ENCODE measurements around the gene SENP2. TPM values are rescaled to one million over a fixed set of nuclear protein-coding genes. Genes with fewer than 3 reads are reported as not detected.
"Not testable (repeated sequence)": the region's sequence is repeated elsewhere in the genome, so short reads cannot be mapped to it uniquely, and the experiment has no call there.

Gene SENP2
- total RNA-seq: 10 to 100 TPM; 31.4 to 32.4 TPM

- ATAC-seq (ENCODE audit: low read depth): peak; percentile 97
Measured at GRCh38 chr3:185585859-185586685, at the start of gene SENP2. Gene SENP2 (plus strand): TSS chr3:185586295. CDS start chr3:185586414, 119 bp downstream.

GRCh38 chr3:185537369-185537970, 48.6 kb upstream of the SENP2 start:
- Mint-ChIP-seq H3K9me3 (peaks cover 1% of the 10 kb centered on the region), H3K36me3 (peaks cover 2% of the 10 kb centered on the region), H3K4me1 (peaks cover 9% of the 10 kb centered on the region), H3K4me3 (peak overlapping the region; percentile 71), H3K27me3 (peaks cover 6% of the 10 kb centered on the region), H3K27ac (peak overlapping the region; percentile 81)
- POLR2A ChIA-PET: no interaction called here
- no peak for DNase-seq
- ATAC-seq (ENCODE audit: low read depth): peak; percentile 99

More at GRCh38 chr3:185585859-185586685, at the start of gene SENP2:
- Mint-ChIP-seq H3K27ac (peak within 1 kb of the TSS; percentile 91), H3K9me3 (no peaks in the 10 kb centered on the region), H3K4me3 (peak within 1 kb of the TSS; percentile 85), H3K36me3 (peaks cover 6% of the 10 kb centered on the region), H3K4me1 (peaks cover 24% of the 10 kb centered on the region), H3K27me3 (no peaks in the 10 kb centered on the region)
- peak; percentile 98 for DNase-seq
- POLR2A ChIA-PET: interaction anchor here (1.0 to 2.1 kb wide), 10 partner anchors 10 to 357 kb away, joined by 3 to 13 read pairs (median 4); partner anchors contain the start of genes TMEM41A and TRA2B

DNA sequence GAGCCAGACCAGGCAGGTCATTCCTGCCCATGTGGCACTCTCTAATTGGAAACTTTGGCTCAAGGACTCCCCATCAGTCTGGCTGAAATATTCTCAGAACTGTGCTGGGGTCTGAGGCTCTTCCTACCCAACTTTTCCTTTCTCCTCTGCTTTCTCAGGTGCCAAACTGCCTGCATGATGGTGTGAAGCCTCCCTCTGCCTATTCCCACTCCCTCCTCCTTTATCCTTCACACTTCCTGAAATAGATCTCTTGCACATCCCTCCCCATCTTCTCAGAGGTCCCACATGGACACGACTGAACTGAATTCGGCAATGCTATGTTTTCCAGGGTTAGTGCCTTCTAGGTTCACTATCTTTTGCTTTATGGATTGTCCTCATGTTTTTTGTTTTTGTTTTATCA, 46.2 kb upstream of the SENP2 start:
- Mint-ChIP-seq H3K4me1 (peaks cover 9% of the 10 kb centered on the region), H3K9me3 (peaks cover 1% of the 10 kb centered on the region)
- POLR2A ChIA-PET: no interaction called here

GRCh38 chr3:185540695-185541094, 45.4 kb upstream of the SENP2 start:
- Mint-ChIP-seq H3K9me3 (peaks cover 1% of the 10 kb centered on the region), H3K36me3 (peaks cover 2% of the 10 kb centered on the region), H3K27me3 (peaks cover 12% of the 10 kb centered on the region)

More for the DNA sequence above, 46.2 kb upstream of the SENP2 start:
- Mint-ChIP-seq H3K4me3 (no peak overlapping the region), H3K36me3 (peaks cover 2% of the 10 kb centered on the region), H3K27me3 (peaks cover 12% of the 10 kb centered on the region), H3K27ac (no peak overlapping the region)
- ATAC-seq (ENCODE audit: low read depth): no peak
- DNase-seq: no peak

DNA sequence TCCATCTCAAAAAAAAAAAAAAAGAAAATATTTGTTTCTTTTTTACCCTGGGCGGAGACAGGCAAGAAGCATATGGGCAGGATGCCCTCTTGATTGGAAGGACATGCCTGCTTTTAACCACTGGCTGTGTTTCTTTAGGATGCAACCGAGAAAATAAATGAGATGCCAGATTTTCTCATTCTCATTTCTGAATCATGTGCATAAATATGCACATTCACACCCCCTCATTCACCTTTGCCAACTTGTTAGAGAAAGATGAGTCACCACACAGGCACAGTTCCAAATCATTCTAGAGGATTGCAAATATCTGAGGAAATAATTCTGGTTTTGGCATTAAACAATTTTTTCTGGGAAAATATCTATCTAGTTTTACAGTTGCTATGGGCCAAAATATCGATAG, 37.0 kb upstream of the SENP2 start:
- no peaks in the 10 kb centered on the region for H3K9me3 Mint-ChIP-seq
- POLR2A ChIA-PET: no interaction called here
- no peak overlapping the region for H3K4me3 Mint-ChIP-seq
- H3K27me3 Mint-ChIP-seq: no peaks in the 10 kb centered on the region
- ATAC-seq (ENCODE audit: low read depth) (no peak), DNase-seq (no peak)
- H3K4me1 Mint-ChIP-seq: no peaks in the 10 kb centered on the region
- no peaks in the 10 kb centered on the region for H3K36me3 Mint-ChIP-seq
- no peak overlapping the region for H3K27ac Mint-ChIP-seq

More at GRCh38 chr3:185540695-185541094, 45.4 kb upstream of the SENP2 start:
- Mint-ChIP-seq H3K27ac (no peak overlapping the region), H3K4me3 (no peak overlapping the region), H3K4me1 (peaks cover 9% of the 10 kb centered on the region)
- ATAC-seq (ENCODE audit: low read depth): no peak
- DNase-seq: no peak
- POLR2A ChIA-PET: no interaction called here

- Mint-ChIP-seq H3K4me1 (no peaks in the 10 kb centered on the region), H3K4me3 (no peak overlapping the region), H3K9me3 (no peaks in the 10 kb centered on the region), H3K27ac (no peak overlapping the region), H3K27me3 (no peaks in the 10 kb centered on the region), H3K36me3 (no peaks in the 10 kb centered on the region)
- DNase-seq (no peak), ATAC-seq (ENCODE audit: low read depth) (no peak)
- POLR2A ChIA-PET: no interaction called here
Measured at GRCh38 chr3:185549651-185550111, 36.4 kb upstream of the SENP2 start.

GRCh38 chr3:185552358-185552877, 33.7 kb upstream of the SENP2 start, which contains the start of gene LIPH:
Gene LIPH (minus strand): TSS chr3:185552588. CDS start chr3:185552471, 117 bp downstream.
- Mint-ChIP-seq H3K36me3 (no peaks in the 10 kb centered on the region), H3K27ac (no peak within 1 kb of the TSS), H3K27me3 (no peaks in the 10 kb centered on the region), H3K4me1 (no peaks in the 10 kb centered on the region), H3K4me3 (no peak within 1 kb of the TSS), H3K9me3 (no peaks in the 10 kb centered on the region)
- DNase-seq (no peak), ATAC-seq (ENCODE audit: low read depth) (no peak)
- POLR2A ChIA-PET: no interaction called here

GRCh38 chr3:185555101-185555501, 31.0 kb upstream of the SENP2 start:
- Mint-ChIP-seq H3K27ac (no peak overlapping the region), H3K4me1 (peaks cover 7% of the 10 kb centered on the region), H3K9me3 (no peaks in the 10 kb centered on the region), H3K27me3 (peaks cover 2% of the 10 kb centered on the region), H3K4me3 (no peak overlapping the region), H3K36me3 (no peaks in the 10 kb centered on the region)
- DNase-seq (no peak), ATAC-seq (ENCODE audit: low read depth) (no peak)
- POLR2A ChIA-PET: no interaction called here

DNA sequence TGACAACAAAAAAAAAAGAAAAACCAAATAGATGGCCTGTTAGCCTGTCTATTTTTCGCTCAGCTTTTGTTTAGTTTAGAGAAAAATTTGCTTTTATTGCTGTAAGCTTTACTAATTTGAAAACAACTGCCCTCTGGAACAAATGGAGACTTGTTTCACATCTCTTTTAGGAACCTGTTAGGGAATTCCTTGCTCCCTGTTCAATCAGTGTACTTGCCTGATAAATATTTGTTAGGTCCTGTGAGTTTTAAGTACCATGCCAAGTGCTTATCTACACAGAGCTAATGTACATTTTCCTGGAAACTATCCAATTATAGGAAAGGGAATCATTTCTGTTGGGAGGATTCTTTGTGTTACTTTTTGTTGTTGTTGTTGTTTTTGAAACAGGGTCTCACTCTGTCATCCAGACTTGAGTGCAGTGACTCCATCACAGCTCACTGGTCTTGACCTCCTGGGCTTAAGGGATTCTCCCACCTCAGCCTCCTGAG, 30.2 kb upstream of the SENP2 start:
- H3K27ac Mint-ChIP-seq: no peak overlapping the region

DNA sequence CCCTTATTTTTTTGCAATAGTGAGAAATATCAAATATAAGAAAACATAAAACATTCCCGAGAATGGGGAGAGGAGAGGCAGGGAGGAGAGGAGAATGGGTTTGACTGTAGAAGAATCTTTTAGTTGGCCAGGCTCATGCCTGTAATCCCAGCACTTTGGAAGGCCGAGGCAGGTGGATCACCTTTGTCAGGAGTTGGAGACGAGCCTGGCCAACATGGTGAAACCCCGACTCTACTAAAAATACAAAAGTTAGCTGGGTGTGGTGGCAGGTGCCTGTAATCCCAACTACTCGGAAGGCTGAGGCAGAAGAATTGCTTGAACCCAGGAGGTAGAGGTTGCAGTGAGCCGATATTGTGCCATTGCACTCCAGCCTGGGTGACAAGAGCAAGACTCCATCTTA, 29.5 kb upstream of the SENP2 start:
- H3K27ac Mint-ChIP-seq; H3K27me3 Mint-ChIP-seq; H3K9me3 Mint-ChIP-seq; H3K4me1 Mint-ChIP-seq; DNase-seq; H3K4me3 Mint-ChIP-seq; ATAC-seq (ENCODE audit: low read depth); H3K36me3 Mint-ChIP-seq; POLR2A ChIA-PET: not testable (repeated sequence)

More for the DNA sequence above, 30.2 kb upstream of the SENP2 start:
- POLR2A ChIA-PET: no interaction called here
- no peaks in the 10 kb centered on the region for H3K9me3 Mint-ChIP-seq
- DNase-seq: no peak
- no peak overlapping the region for H3K4me3 Mint-ChIP-seq
- no peak for ATAC-seq (ENCODE audit: low read depth)
- peaks cover 2% of the 10 kb centered on the region for H3K27me3 Mint-ChIP-seq
- H3K36me3 Mint-ChIP-seq: no peaks in the 10 kb centered on the region
- peaks cover 7% of the 10 kb centered on the region for H3K4me1 Mint-ChIP-seq

DNA sequence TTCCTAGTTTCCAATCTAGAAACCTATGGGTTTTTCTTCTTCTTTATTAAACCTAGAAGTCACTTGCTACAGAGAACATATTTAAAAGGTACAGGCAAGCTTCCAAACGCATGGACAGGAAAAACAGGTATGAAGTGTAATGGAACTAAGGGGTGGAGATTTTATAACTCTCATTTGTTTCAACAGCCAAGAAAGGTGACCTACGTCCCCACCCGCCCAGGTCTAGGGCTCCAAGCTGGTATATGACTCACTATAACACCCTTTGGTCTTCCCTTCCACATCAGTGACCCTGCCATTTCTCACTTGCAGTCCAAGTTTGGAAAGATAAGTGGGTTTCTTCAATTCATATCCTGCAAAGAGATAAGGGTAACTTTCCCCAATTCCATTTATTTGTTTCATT, 27.7 kb upstream of the SENP2 start:
- H3K4me3 Mint-ChIP-seq: no peak overlapping the region
- H3K27ac Mint-ChIP-seq: no peak overlapping the region
- POLR2A ChIA-PET: interaction anchor here (1.4 kb wide), 1 partner anchor 28 kb away, joined by 3 read pairs; the partner anchor contains the start of gene SENP2

DNA sequence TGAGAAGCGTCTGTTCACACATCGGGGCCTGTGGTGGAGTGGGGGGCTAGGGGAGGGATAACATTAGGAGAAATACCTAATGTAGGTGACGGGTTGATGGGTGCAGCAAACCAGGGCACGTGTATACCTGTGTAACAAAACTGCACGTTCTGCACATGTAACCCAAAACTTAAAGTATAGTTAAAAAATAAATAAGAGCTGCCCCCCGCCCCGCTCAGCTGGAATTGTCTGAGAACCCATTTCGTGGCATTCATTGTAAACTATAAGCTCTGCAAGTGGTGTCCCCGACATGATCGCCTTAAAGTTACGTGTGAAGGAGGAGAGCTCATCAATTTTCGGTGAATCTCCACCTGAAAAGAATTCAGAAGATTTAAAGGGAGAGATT, 26.4 kb upstream of the SENP2 start:
- no peaks in the 10 kb centered on the region for H3K9me3 Mint-ChIP-seq
- peak overlapping the region; percentile 81 for H3K4me3 Mint-ChIP-seq
- H3K27ac Mint-ChIP-seq: no peak overlapping the region
- H3K27me3 Mint-ChIP-seq: peaks cover 2% of the 10 kb centered on the region
- DNase-seq: no peak
- peaks cover 11% of the 10 kb centered on the region for H3K4me1 Mint-ChIP-seq
- POLR2A ChIA-PET: interaction anchor here (0.5 to 0.6 kb wide), 3 partner anchors 18 to 101 kb away, joined by 3 to 5 read pairs (median 3); no protein-coding TSS in a partner anchor
- ATAC-seq (ENCODE audit: low read depth): no peak
- H3K36me3 Mint-ChIP-seq: no peaks in the 10 kb centered on the region

More for the DNA sequence above, 27.7 kb upstream of the SENP2 start:
- DNase-seq (no peak), ATAC-seq (ENCODE audit: low read depth) (no peak)
- Mint-ChIP-seq H3K4me1 (peaks cover 11% of the 10 kb centered on the region), H3K9me3 (no peaks in the 10 kb centered on the region), H3K36me3 (no peaks in the 10 kb centered on the region), H3K27me3 (peaks cover 2% of the 10 kb centered on the region)

DNA sequence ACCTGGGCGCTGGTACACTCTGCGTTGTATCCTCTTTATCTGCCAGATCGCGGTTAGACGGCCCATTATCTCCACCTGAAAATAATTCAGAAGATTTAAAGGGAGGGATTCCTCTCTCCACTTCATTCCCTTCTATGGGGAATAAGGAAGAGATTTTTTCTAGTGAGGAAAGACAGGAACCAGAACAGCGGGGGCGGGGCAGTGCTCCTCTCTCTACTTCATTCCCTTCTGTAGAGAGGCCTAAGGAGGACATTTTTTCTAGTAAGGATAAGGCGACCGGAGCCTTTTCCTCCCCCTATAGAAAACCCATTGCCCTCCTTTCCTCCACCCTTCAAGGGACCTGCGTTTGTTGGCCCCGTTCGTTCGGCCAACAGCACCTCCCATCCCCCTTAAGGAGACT, 25.4 kb upstream of the SENP2 start:
- H3K27ac Mint-ChIP-seq: no peak overlapping the region
- no peak overlapping the region for H3K4me3 Mint-ChIP-seq
- H3K36me3 Mint-ChIP-seq: no peaks in the 10 kb centered on the region
- H3K9me3 Mint-ChIP-seq: no peaks in the 10 kb centered on the region
- POLR2A ChIA-PET: no interaction called here
- DNase-seq: no peak
- peaks cover 2% of the 10 kb centered on the region for H3K27me3 Mint-ChIP-seq
- peaks cover 11% of the 10 kb centered on the region for H3K4me1 Mint-ChIP-seq
- ATAC-seq (ENCODE audit: low read depth): no peak

Measured in activated naive CD8-positive, alpha-beta T cell treated with anti-CD3 and anti-CD28 coated beads, Interleukin-2, amount 10 ng/mL, durations not matched to agents 7 days and 5 days (primary cell).